HG03060 (cell line): ENCODE measurements around the gene RBM48.
A peak's percentile ranks its signal among the peaks of the same experiment; 100 is the strongest.
"Not testable (repeated sequence)": the region's sequence is repeated elsewhere in the genome, so short reads cannot be mapped to it uniquely, and the experiment has no call there.

Experiments
- ATAC-seq: cut with Tn5 transposase; IDR thresholded peaks from one replicate; pipeline ENCODE4 v1.9.1; 2021; ENCODE audit warnings: low read depth, moderate number of reproducible peaks; ENCODE audit not compliant: unreplicated experiment

Gene RBM48

GRCh38 chr7:92528188-92528957 lies at the start of gene RBM48, which contains the start of gene PEX1:
Gene RBM48, plus strand, starts transcription at chr7:92528795. Its CDS starts 19 bp downstream, at chr7:92528814.
Gene PEX1, minus strand, starts transcription at chr7:92528520. Its CDS starts 85 bp downstream, at chr7:92528435.
- ATAC-seq = peak; percentile 95

- ATAC-seq = not testable (repeated sequence)
Measured at GRCh38 chr7:92479146-92479545, 49.4 kb upstream of the RBM48 start.

GRCh38 chr7:92483624-92484023 lies 45.0 kb upstream of the RBM48 start:
- ATAC-seq = not testable (repeated sequence)

GRCh38 chr7:92484226-92484625 lies 44.4 kb upstream of the RBM48 start:
- ATAC-seq = not testable (repeated sequence)

GRCh38 chr7:92485267-92485892 lies 43.2 kb upstream of the RBM48 start:
- no peak for ATAC-seq

GRCh38 chr7:92485974-92486373 lies 42.6 kb upstream of the RBM48 start:
- no peak for ATAC-seq

GRCh38 chr7:92487804-92488203 lies 40.8 kb upstream of the RBM48 start:
- no peak for ATAC-seq

GRCh38 chr7:92489634-92490033 lies 39.0 kb upstream of the RBM48 start:
- no peak for ATAC-seq

- ATAC-seq = no peak
Measured at GRCh38 chr7:92496876-92497275, 31.7 kb upstream of the RBM48 start.

GRCh38 chr7:92498557-92498956 lies 30.0 kb upstream of the RBM48 start:
- ATAC-seq = no peak

GRCh38 chr7:92503767-92504166 lies 24.8 kb upstream of the RBM48 start:
- no peak for ATAC-seq

- no peak for ATAC-seq
Measured at GRCh38 chr7:92504563-92504962, 24.0 kb upstream of the RBM48 start.

- no peak for ATAC-seq
Measured at GRCh38 chr7:92506363-92506762, 22.2 kb upstream of the RBM48 start.

GRCh38 chr7:92508946-92509345 lies 19.6 kb upstream of the RBM48 start:
- no peak for ATAC-seq

- ATAC-seq = no peak
Measured at GRCh38 chr7:92513167-92513902, 15.3 kb upstream of the RBM48 start.

GRCh38 chr7:92517631-92518030 lies 11.0 kb upstream of the RBM48 start:
- ATAC-seq = no peak

- no peak for ATAC-seq
Measured at GRCh38 chr7:92520024-92520423, 8.6 kb upstream of the RBM48 start.

GRCh38 chr7:92523110-92523509 lies 5.5 kb upstream of the RBM48 start:
- ATAC-seq = no peak

- peak; percentile 22 for ATAC-seq
Measured at GRCh38 chr7:92527300-92528187, 1.1 kb upstream of the RBM48 start.

GRCh38 chr7:92528958-92529264 lies 316 bp downstream of the RBM48 start:
- peak; percentile 0 for ATAC-seq
